Activated B cell treated with CpG ODN at 0.5 μM for 24 hours (primary cell): Measurements from ENCODE around the gene TMEFF2. TPM values are rescaled to one million over a fixed set of nuclear protein-coding genes. Genes with fewer than 3 reads are reported as not detected.
"Not testable (repeated sequence)": the region's sequence is repeated elsewhere in the genome, so short reads cannot be mapped to it uniquely, and the experiment has no call there.

Experiments
- ATAC-seq: fragments of 200-7000 bp; cut with Tn5 transposase; one replicate; pipeline ENCODE4 v1.10.0; 2021; ENCODE audit warnings: low read depth, mild to moderate bottlenecking, moderate library complexity
- CTCF ChIA-PET: fragments of 350-600 bp; sonication (Branson Sonifier 250); formaldehyde crosslinking; loops from one replicate; lab custom pipeline; 2021; ENCODE audit warnings: antibody characterized with exemption; lab: Charles Lee
- POLR2A ChIA-PET: fragments of 350-600 bp; sonication (Branson Sonifier 250); formaldehyde crosslinking; loops from one replicate; lab custom pipeline; 2021; ENCODE audit warnings: antibody characterized with exemption; lab: Charles Lee
- DNase-seq: peaks from one replicate; pipeline ENCODE4 v3.0.0; 2022
- H3K27ac Mint-ChIP-seq: one replicate; pipeline ENCODE4 v1.8.0; 2020; ENCODE audit warnings: mixed read lengths
- H3K27me3 Mint-ChIP-seq: one replicate; pipeline ENCODE4 v1.8.0; 2021; ENCODE audit warnings: mixed read lengths
- H3K36me3 Mint-ChIP-seq: one replicate; pipeline ENCODE4 v1.8.0; 2021; ENCODE audit warnings: low read depth, mixed read lengths
- H3K4me1 Mint-ChIP-seq: one replicate; pipeline ENCODE4 v1.8.0; 2021; ENCODE audit warnings: mixed read lengths
- H3K4me3 Mint-ChIP-seq: one replicate; pipeline ENCODE4 v1.8.0; 2020; ENCODE audit warnings: mild to moderate bottlenecking, mixed read lengths
- H3K9me3 Mint-ChIP-seq: one replicate; pipeline ENCODE4 v1.8.0; 2020; ENCODE audit warnings: mixed read lengths
- intact Hi-C: fragments of 100-400 bp; cut with micrococcal nuclease; formaldehyde crosslinking; loops from one replicate; pipeline ENCODE4 v1.15.1; 2024
- total RNA-seq: library from RNA; stranded (reverse); gene quantifications from 2 replicates; pipeline ENCODE4 v1.2.3, GENCODE V29; 2022
- TF ChIP-seq, protein P1 (sequence below): fragments of 200-600 bp; IDR thresholded peaks from one replicate; pipeline ENCODE4 v1.8.0; 2022; ENCODE audit warnings: antibody characterized with exemption, mild to moderate bottlenecking

TMEFF2 gene
- total RNA-seq, 1 donor from 2014 or later: not detected

DNA sequence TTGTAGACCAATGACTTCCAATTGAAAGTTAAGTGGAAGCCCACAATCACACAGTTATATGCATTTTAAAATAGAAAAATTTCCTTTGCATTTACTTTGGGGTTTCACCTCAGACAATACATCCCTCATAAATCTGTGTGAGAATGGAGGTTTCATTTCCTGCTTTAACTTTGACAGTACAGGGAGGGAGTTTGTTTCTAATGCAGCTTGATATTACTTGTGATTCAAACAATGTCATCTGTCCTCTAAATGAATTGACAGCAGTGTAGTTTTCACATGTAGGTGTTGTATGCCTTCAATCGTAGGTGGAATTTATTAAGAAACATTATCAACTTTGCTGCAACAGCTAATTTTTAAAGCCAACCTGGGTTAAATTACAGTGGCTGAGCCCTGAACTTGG is 75.2 kb downstream of the TMEFF2 start:
- no peak overlapping the region for H3K27ac Mint-ChIP-seq
- H3K9me3 Mint-ChIP-seq: peaks cover 9% of the 10 kb centered on the region
- peaks cover 3% of the 10 kb centered on the region for H3K27me3 Mint-ChIP-seq
- H3K4me3 Mint-ChIP-seq: no peak overlapping the region
- no peaks in the 10 kb centered on the region for H3K4me1 Mint-ChIP-seq
- DNase-seq (no peak), ATAC-seq (no peak)
- ChIA-PET POLR2A (no interaction called here), CTCF (no interaction called here)
- intact Hi-C loops: no loop called here
- H3K36me3 Mint-ChIP-seq: no peaks in the 10 kb centered on the region
- TF ChIP-seq, protein P1, sequence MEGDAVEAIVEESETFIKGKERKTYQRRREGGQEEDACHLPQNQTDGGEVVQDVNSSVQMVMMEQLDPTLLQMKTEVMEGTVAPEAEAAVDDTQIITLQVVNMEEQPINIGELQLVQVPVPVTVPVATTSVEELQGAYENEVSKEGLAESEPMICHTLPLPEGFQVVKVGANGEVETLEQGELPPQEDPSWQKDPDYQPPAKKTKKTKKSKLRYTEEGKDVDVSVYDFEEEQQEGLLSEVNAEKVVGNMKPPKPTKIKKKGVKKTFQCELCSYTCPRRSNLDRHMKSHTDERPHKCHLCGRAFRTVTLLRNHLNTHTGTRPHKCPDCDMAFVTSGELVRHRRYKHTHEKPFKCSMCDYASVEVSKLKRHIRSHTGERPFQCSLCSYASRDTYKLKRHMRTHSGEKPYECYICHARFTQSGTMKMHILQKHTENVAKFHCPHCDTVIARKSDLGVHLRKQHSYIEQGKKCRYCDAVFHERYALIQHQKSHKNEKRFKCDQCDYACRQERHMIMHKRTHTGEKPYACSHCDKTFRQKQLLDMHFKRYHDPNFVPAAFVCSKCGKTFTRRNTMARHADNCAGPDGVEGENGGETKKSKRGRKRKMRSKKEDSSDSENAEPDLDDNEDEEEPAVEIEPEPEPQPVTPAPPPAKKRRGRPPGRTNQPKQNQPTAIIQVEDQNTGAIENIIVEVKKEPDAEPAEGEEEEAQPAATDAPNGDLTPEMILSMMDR: no peak

DNA sequence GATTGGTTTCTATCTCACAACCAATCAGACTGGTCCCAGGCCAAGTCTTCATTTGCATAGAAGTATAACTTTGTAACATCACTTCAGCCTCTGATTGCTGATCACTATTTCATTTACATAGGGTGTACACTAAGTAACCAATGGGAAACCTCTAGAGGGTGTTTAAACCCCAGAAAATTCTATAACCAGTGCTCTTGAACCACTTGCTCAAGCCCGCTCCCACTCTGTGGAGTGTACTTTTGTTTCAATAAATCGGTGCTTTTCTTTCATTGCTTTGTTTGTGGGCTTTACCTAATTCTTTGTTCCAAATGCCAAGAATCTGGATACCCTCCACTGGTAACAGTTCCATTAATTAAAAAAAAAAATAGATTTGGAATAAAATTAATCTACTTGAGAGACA is 77.0 kb downstream of the TMEFF2 start:
- Mint-ChIP-seq H3K4me3 (no peak overlapping the region), H3K27me3 (peaks cover 3% of the 10 kb centered on the region), H3K9me3 (peaks cover 9% of the 10 kb centered on the region), H3K4me1 (no peaks in the 10 kb centered on the region), H3K27ac (no peak overlapping the region), H3K36me3 (no peaks in the 10 kb centered on the region)
- no peak for DNase-seq
- POLR2A ChIA-PET: no interaction called here
- intact Hi-C loops: no loop called here
- no peak for ATAC-seq
- CTCF ChIA-PET: no interaction called here
- TF ChIP-seq, protein P1: no peak

DNA sequence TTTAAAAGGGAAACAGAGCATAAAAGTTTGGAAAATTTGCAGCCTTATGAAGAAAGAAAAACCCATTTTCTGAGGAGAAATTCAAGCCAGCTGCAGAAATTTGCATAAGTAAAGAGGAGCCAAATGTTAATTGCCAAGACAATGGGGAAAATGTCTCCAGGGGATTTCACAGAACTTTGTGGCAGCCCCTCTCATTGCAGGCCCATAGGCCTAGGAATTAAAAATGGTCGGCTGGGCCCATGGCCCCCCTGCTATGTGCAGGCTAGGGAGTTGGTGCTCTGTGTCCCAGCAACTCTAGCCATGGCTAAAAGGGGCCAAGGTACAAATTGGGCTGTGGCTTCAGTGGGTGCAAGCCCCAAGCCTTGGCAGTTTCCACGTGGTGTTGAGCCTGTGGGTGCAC is 83.2 kb downstream of the TMEFF2 start:
- CTCF ChIA-PET, H3K36me3 Mint-ChIP-seq, ATAC-seq, H3K4me3 Mint-ChIP-seq, DNase-seq, intact Hi-C loops, H3K4me1 Mint-ChIP-seq, POLR2A ChIA-PET, H3K27me3 Mint-ChIP-seq, H3K27ac Mint-ChIP-seq, H3K9me3 Mint-ChIP-seq: not testable (repeated sequence)

DNA sequence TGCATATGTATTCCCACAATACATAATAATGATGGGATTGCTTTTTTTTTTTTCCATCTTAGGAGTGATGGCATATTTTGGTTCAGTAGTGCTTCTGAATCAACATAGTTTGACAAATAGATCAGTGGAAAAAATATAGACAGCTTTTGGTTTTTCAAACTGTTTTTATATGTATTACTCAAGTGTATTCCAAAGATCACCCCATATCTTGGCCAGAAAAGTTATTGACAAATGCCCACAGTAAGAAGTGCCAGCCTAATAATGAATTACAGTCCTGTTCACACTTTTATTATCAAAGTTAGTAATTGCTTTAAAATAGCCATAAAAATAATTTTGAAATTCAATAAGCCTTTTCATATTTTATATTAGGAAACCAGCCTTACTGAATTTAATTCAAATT is 95.0 kb downstream of the TMEFF2 start:
- ATAC-seq (no peak), DNase-seq (no peak)
- ChIA-PET CTCF (no interaction called here), POLR2A (no interaction called here)
- H3K9me3 Mint-ChIP-seq: no peaks in the 10 kb centered on the region
- no peaks in the 10 kb centered on the region for H3K27me3 Mint-ChIP-seq
- H3K27ac Mint-ChIP-seq: no peak overlapping the region
- TF ChIP-seq, protein P1: no peak
- intact Hi-C loops: no loop called here
- no peak overlapping the region for H3K4me3 Mint-ChIP-seq
- H3K36me3 Mint-ChIP-seq: no peaks in the 10 kb centered on the region
- H3K4me1 Mint-ChIP-seq: peaks cover 3% of the 10 kb centered on the region

DNA sequence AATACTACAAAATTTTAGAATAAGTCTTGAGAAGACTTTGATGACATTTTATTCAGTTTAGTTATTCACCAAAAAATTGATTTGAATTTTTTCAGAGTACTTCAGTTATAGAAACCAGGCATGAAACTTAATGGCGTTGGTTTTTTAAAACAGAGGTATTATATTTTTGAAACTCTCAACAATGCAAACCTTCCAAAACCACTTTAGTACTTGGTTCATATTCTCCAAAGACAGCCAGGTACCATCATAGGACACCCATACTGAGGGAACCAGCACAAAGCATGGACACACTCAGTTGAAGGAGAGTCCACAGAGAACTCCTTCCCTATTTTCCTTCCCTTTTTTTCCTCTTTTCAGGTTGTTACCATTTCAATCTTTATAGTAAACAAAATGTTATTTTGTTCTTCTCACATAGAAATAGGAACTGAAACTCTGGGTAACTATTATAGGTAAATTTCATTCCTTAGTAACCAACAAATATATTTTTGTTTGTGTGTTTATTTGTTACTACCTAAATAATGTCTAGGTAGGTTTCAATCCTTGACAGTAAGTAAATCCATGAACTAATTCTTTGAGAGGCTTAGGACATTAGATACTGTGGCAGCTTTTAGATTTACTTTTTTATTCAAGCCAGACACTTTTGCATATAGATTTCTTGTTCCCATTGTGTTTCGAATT is 95.8 kb downstream of the TMEFF2 start:
- no peaks in the 10 kb centered on the region for H3K27me3 Mint-ChIP-seq
- peaks cover 3% of the 10 kb centered on the region for H3K4me1 Mint-ChIP-seq
- H3K4me3 Mint-ChIP-seq: no peak overlapping the region
- intact Hi-C loops: no loop called here
- no peak overlapping the region for H3K27ac Mint-ChIP-seq
- no peaks in the 10 kb centered on the region for H3K9me3 Mint-ChIP-seq
- DNase-seq (no peak), ATAC-seq (no peak)
- TF ChIP-seq, protein P1: no peak
- H3K36me3 Mint-ChIP-seq: no peaks in the 10 kb centered on the region
- ChIA-PET POLR2A (no interaction called here), CTCF (no interaction called here)

DNA sequence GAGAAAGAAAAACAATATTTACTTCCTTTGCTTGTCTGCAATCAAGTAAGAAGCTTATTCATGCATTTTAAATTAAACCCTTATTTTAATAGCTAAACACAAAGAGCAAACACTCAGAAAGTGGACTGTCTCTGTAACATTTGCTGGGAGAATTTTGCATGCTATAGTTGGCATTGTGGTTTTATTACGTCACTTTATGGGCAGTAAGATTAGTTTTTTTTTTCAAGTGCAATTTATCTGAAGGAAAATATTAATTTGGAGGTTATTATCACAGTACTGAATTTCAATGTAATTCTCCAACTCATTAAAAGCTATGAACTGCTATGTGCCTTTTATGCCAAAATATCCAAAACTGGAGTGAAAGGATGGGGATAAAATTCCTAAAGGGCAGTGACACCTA is 103.3 kb downstream of the TMEFF2 start:
- peaks cover 2% of the 10 kb centered on the region for H3K4me1 Mint-ChIP-seq
- POLR2A ChIA-PET: no interaction called here
- no peak overlapping the region for H3K4me3 Mint-ChIP-seq
- CTCF ChIA-PET: no interaction called here
- TF ChIP-seq, protein P1: no peak
- H3K9me3 Mint-ChIP-seq: no peaks in the 10 kb centered on the region
- H3K27ac Mint-ChIP-seq: no peak overlapping the region
- ATAC-seq: no peak
- no peaks in the 10 kb centered on the region for H3K36me3 Mint-ChIP-seq
- no peaks in the 10 kb centered on the region for H3K27me3 Mint-ChIP-seq
- intact Hi-C loops: no loop called here
- no peak for DNase-seq
